Memory B cell (primary cell): ENCODE measurements around the gene FCRLA.
"Not testable (repeated sequence)": the region's sequence is repeated elsewhere in the genome, so short reads cannot be mapped to it uniquely, and the experiment has no call there.

Experiments used
- ATAC-seq: fragments of 150-1000 bp; cut with Tn5 transposase; 2 replicates; pipeline ENCODE4 v1.10.0; 2021; ENCODE audit warnings: low read depth, mild to moderate bottlenecking, moderate library complexity
- DNase-seq, 2 donors: peaks; one replicate each; pipeline ENCODE4 v3.0.0; 2022; ENCODE audit warnings: low spot score in 2 of 2
- H3K27ac Mint-ChIP-seq: one replicate; pipeline ENCODE4 v1.8.0; 2022; ENCODE audit warnings: mild to moderate bottlenecking, moderate library complexity, mixed read lengths
- H3K27me3 Mint-ChIP-seq: one replicate; pipeline ENCODE4 v1.8.0; 2022; ENCODE audit warnings: mixed read lengths
- H3K36me3 Mint-ChIP-seq: one replicate; pipeline ENCODE4 v1.8.0; 2022; ENCODE audit warnings: mild to moderate bottlenecking, mixed read lengths
- H3K4me1 Mint-ChIP-seq: one replicate; pipeline ENCODE4 v1.8.0; 2022; ENCODE audit warnings: mixed read lengths
- H3K4me3 Mint-ChIP-seq: one replicate; pipeline ENCODE4 v1.8.0; 2022; ENCODE audit warnings: mild to moderate bottlenecking, moderate library complexity, mixed read lengths
- H3K9me3 Mint-ChIP-seq: one replicate; pipeline ENCODE4 v1.8.0; 2022; ENCODE audit warnings: mixed read lengths

The FCRLA gene

DNA sequence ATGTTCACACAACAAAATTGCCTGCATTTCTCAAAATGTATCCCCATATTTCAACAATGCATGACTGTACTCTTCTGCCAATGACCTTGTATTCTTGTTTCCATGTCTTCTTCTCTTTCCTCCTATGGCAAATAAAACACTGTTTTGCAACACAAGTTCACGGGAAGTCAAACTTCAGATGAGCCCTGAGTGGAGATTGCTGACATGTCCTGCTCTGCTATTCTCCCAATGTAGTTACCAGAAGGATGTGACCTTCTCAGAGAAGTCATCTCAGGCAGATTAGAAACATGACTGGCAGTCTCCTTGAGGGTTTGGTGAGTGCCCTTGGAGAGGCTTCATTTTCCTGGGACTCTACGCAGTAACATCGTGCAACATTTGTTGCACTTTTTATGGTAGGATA lies 28.5 kb upstream of the FCRLA start:
- Mint-ChIP-seq H3K27ac (no peak overlapping the region), H3K9me3 (no peaks in the 10 kb centered on the region), H3K27me3 (no peaks in the 10 kb centered on the region), H3K4me1 (peaks cover 3% of the 10 kb centered on the region), H3K36me3 (peaks cover 18% of the 10 kb centered on the region), H3K4me3 (no peak overlapping the region)
- DNase-seq, result no peak
- ATAC-seq, result no peak

GRCh38 chr1:161681879-161682278 lies 25.1 kb upstream of the FCRLA start:
- DNase-seq (no peak), ATAC-seq (no peak)
- peak overlapping the region; percentile 43 for H3K27ac Mint-ChIP-seq
- H3K4me1 Mint-ChIP-seq, result peaks cover 6% of the 10 kb centered on the region
- no peak overlapping the region for H3K4me3 Mint-ChIP-seq
- no peaks in the 10 kb centered on the region for H3K27me3 Mint-ChIP-seq
- no peaks in the 10 kb centered on the region for H3K9me3 Mint-ChIP-seq
- peaks cover 27% of the 10 kb centered on the region for H3K36me3 Mint-ChIP-seq

DNA sequence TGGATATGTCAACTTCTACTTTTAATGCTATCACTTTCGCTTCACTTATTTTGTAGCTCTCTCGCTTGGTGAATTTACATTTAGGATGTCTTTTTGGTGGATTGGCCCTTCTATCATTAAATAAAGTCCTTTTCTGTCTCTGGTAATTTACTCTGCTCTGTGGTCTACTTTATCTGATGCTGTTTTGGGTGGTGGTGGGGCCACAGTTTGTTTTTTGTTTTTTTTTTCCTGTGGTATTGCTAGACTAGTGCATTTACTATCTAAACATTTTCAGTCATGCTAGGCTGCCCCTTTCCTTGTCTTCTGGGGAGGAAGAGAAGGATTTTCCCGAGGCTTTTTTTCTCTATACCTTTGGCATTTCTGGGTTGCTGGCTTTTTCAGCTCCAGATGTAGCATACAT lies 18.1 kb upstream of the FCRLA start:
- no peak for ATAC-seq
- H3K4me3 Mint-ChIP-seq, result no peak overlapping the region
- peaks cover 9% of the 10 kb centered on the region for H3K4me1 Mint-ChIP-seq
- no peaks in the 10 kb centered on the region for H3K27me3 Mint-ChIP-seq
- peaks cover 12% of the 10 kb centered on the region for H3K36me3 Mint-ChIP-seq
- H3K27ac Mint-ChIP-seq, result no peak overlapping the region
- H3K9me3 Mint-ChIP-seq, result no peaks in the 10 kb centered on the region
- DNase-seq, result no peak

DNA sequence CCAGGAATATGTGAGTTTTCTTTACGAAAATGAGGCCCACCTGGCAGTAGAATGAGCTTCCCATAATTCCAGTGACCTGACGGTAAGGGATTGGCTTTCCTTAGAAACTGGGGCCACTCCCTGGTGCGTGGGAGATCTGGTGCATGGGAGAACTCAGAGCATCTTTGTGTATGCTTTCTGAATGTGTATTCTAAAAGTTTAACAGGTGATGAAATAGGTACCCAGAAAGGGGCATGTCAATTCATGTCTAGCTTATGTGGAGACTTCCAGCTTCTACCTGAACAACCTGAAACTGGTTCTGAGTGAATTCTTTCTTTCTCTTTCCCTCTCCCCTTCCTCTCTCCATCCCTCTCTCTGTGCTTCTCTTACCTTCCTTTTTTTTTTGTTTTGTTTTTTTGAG lies 15.2 kb upstream of the FCRLA start:
- Mint-ChIP-seq H3K27ac (no peak overlapping the region), H3K4me1 (peaks cover 9% of the 10 kb centered on the region), H3K9me3 (peaks cover 1% of the 10 kb centered on the region), H3K4me3 (no peak overlapping the region), H3K27me3 (no peaks in the 10 kb centered on the region), H3K36me3 (peaks cover 5% of the 10 kb centered on the region)
- ATAC-seq (no peak), DNase-seq (no peak)

GRCh38 chr1:161693020-161693712 lies 13.9 kb upstream of the FCRLA start:
- not testable (repeated sequence) for H3K4me3 Mint-ChIP-seq, H3K9me3 Mint-ChIP-seq, H3K27me3 Mint-ChIP-seq, DNase-seq, ATAC-seq, H3K4me1 Mint-ChIP-seq, H3K27ac Mint-ChIP-seq, H3K36me3 Mint-ChIP-seq

- not testable (repeated sequence) for DNase-seq, H3K36me3 Mint-ChIP-seq, H3K9me3 Mint-ChIP-seq, H3K27ac Mint-ChIP-seq, H3K4me1 Mint-ChIP-seq, H3K27me3 Mint-ChIP-seq, ATAC-seq, H3K4me3 Mint-ChIP-seq
These were observed 8.7 kb upstream of the FCRLA start for GRCh38 chr1:161698302-161698701.

- H3K27me3 Mint-ChIP-seq, result no peaks in the 10 kb centered on the region
These were observed 4.8 kb upstream of the FCRLA start for GRCh38 chr1:161702250-161702649.

DNA sequence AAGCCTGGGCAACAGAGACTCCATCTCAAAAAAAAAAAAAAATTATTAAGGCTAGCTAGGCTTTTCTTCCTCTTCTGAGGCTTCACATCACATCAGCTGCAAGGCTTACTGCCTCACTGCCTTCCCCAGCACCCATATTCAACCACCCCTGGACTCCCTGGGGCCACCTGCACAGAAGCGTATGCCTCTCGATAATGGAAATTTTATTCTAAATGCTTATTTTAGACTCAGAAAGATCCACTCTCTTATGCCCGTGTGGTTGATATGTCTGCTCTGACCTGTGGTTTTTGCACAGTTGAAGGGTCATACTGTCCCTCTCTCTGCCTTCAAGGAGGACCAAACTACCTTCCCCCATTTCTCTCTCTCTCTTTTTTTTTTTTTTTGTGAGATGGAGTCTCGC lies 1.5 kb upstream of the FCRLA start:
- DNase-seq (peak; percentile 42 to 63), ATAC-seq (peak; percentile 90)
- peak overlapping the region; percentile 63 for H3K4me3 Mint-ChIP-seq
- peaks cover 21% of the 10 kb centered on the region for H3K4me1 Mint-ChIP-seq
- H3K36me3 Mint-ChIP-seq, result peaks cover 10% of the 10 kb centered on the region
- no peaks in the 10 kb centered on the region for H3K9me3 Mint-ChIP-seq
- no peak overlapping the region for H3K27ac Mint-ChIP-seq
- no peaks in the 10 kb centered on the region for H3K27me3 Mint-ChIP-seq

More at GRCh38 chr1:161702250-161702649, 4.8 kb upstream of the FCRLA start:
- H3K4me1 Mint-ChIP-seq, result peaks cover 9% of the 10 kb centered on the region
- DNase-seq (no peak), ATAC-seq (no peak)
- no peaks in the 10 kb centered on the region for H3K36me3 Mint-ChIP-seq
- no peak overlapping the region for H3K27ac Mint-ChIP-seq
- peaks cover 3% of the 10 kb centered on the region for H3K9me3 Mint-ChIP-seq
- H3K4me3 Mint-ChIP-seq, result no peak overlapping the region

- ATAC-seq, result no peak
- Mint-ChIP-seq H3K4me3 (no peak overlapping the region), H3K27me3 (no peaks in the 10 kb centered on the region)
These were observed 932 bp upstream of the FCRLA start for GRCh38 chr1:161706113-161706481.

GRCh38 chr1:161707503-161707902 lies 474 bp downstream of the FCRLA start:
- Mint-ChIP-seq H3K4me3 (no peak overlapping the region), H3K27me3 (no peaks in the 10 kb centered on the region), H3K9me3 (no peaks in the 10 kb centered on the region), H3K36me3 (peaks cover 21% of the 10 kb centered on the region), H3K27ac (no peak overlapping the region), H3K4me1 (peaks cover 24% of the 10 kb centered on the region)
- no peak for ATAC-seq
- DNase-seq, result no peak

More at GRCh38 chr1:161706113-161706481, 932 bp upstream of the FCRLA start:
- DNase-seq, result no peak
- Mint-ChIP-seq H3K4me1 (peaks cover 24% of the 10 kb centered on the region), H3K27ac (no peak overlapping the region), H3K36me3 (peaks cover 13% of the 10 kb centered on the region), H3K9me3 (no peaks in the 10 kb centered on the region)

DNA sequence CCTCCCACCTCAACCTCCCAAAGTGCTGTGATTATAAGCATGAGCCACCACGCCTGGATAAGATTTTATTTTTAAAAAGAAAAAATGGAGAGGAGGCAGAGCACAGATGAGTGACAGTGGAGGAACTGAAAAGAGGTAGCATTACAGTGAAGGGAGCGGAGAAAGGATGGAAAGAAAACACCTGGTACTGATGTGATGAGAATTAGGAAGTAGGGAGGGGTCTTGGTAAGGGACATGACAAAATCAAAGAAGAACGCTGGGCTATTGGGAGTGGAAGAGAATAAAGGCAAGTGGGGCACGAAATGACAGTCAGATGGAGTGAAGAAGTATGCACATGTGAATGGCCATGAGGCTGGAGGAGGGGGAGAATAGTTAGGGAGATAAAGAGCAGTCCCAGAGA lies 2.3 kb downstream of the FCRLA start:
- peaks cover 21% of the 10 kb centered on the region for H3K4me1 Mint-ChIP-seq
- DNase-seq (no peak), ATAC-seq (no peak)
- no peaks in the 10 kb centered on the region for H3K27me3 Mint-ChIP-seq
- peaks cover 29% of the 10 kb centered on the region for H3K36me3 Mint-ChIP-seq
- peak overlapping the region; percentile 84 for H3K4me3 Mint-ChIP-seq
- no peaks in the 10 kb centered on the region for H3K9me3 Mint-ChIP-seq
- peak overlapping the region; percentile 31 for H3K27ac Mint-ChIP-seq

- Mint-ChIP-seq H3K4me3 (peak overlapping the region; percentile 84), H3K9me3 (no peaks in the 10 kb centered on the region), H3K27ac (no peak overlapping the region), H3K4me1 (peaks cover 17% of the 10 kb centered on the region), H3K27me3 (no peaks in the 10 kb centered on the region), H3K36me3 (peaks cover 29% of the 10 kb centered on the region)
- no peak for ATAC-seq
- DNase-seq, result no peak
These were observed 3.5 kb downstream of the FCRLA start for GRCh38 chr1:161710560-161710959.

DNA sequence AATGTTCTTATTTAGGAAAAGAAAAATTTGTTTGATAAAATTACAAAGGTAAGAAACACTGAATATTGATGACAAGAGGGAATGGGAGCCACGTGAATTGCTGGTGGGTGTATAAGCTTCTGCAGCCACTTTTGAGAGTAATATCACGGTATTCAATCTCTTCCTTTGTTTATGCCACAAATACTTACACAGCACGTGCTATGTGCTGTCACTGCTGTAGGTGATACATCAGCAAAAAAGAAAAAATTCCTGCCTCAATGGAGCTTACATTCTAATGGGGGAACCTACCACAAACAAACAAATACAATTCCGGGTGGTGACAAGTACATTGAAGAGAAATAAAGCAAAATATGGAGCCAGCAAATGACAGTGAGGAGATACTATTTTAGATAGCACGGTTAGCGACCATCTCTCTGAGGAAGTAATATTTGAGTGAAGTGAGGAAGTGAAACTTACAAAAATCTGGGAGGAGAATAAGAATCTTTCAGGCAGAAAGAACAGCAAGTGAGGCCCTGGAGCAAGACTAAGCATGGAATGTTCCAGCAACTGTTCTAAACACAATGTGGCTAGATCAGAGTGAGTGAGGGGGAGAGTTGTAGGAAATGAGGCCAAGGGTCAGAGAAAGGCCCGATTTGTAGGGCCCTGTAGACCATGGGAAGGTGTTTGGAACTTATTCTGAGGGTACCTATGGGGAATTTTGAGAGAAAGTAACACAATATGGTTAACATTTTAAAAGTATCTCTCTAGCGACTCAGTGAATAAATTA lies 11.7 kb downstream of the FCRLA start:
- H3K27me3 Mint-ChIP-seq, result no peaks in the 10 kb centered on the region
- peak overlapping the region; percentile 45 for H3K27ac Mint-ChIP-seq
- no peaks in the 10 kb centered on the region for H3K36me3 Mint-ChIP-seq
- no peaks in the 10 kb centered on the region for H3K9me3 Mint-ChIP-seq
- ATAC-seq, result peak; percentile 97
- H3K4me1 Mint-ChIP-seq, result peaks cover 37% of the 10 kb centered on the region
- H3K4me3 Mint-ChIP-seq, result peak overlapping the region; percentile 63
- peak in 1 of 2 donors; percentile 42 for DNase-seq

GRCh38 chr1:161719325-161719611 lies 12.2 kb downstream of the FCRLA start:
- Mint-ChIP-seq H3K4me3 (peak overlapping the region; percentile 3), H3K9me3 (no peaks in the 10 kb centered on the region), H3K27ac (peak overlapping the region; percentile 45), H3K4me1 (peaks cover 39% of the 10 kb centered on the region), H3K27me3 (no peaks in the 10 kb centered on the region), H3K36me3 (no peaks in the 10 kb centered on the region)
- DNase-seq (no peak), ATAC-seq (no peak)

GRCh38 chr1:161720422-161720821 lies 13.4 kb downstream of the FCRLA start:
- ATAC-seq (no peak), DNase-seq (no peak)
- no peaks in the 10 kb centered on the region for H3K9me3 Mint-ChIP-seq
- H3K4me1 Mint-ChIP-seq, result peaks cover 47% of the 10 kb centered on the region
- H3K27me3 Mint-ChIP-seq, result no peaks in the 10 kb centered on the region
- no peaks in the 10 kb centered on the region for H3K36me3 Mint-ChIP-seq
- no peak overlapping the region for H3K27ac Mint-ChIP-seq
- no peak overlapping the region for H3K4me3 Mint-ChIP-seq
